ENCODE data around the gene GGA3.

The GGA3 gene

GRCh38 chr17:75242461-75243042 lies 18.9 kb downstream of the GGA3 start:
- peak; percentile 59 for DNase-seq
- Mint-ChIP-seq H3K27me3 (no peaks in the 10 kb centered on the region), H3K9me3 (no peaks in the 10 kb centered on the region), H3K36me3 (ENCODE audit: low read depth) (peaks cover 96% of the 10 kb centered on the region), H3K27ac (peak overlapping the region; percentile 91), H3K4me1 (ENCODE audit: low read depth) (peaks cover 75% of the 10 kb centered on the region), H3K4me3 (peak overlapping the region; percentile 12)

GRCh38 chr17:75241996-75242460 lies 19.4 kb downstream of the GGA3 start:
- H3K4me3 Mint-ChIP-seq = peak overlapping the region; percentile 12
- peaks cover 71% of the 10 kb centered on the region for H3K4me1 Mint-ChIP-seq (ENCODE audit: low read depth)
- peak overlapping the region; percentile 91 for H3K27ac Mint-ChIP-seq
- H3K36me3 Mint-ChIP-seq (ENCODE audit: low read depth) = peaks cover 99% of the 10 kb centered on the region
- peak; percentile 49 for DNase-seq
- H3K27me3 Mint-ChIP-seq = no peaks in the 10 kb centered on the region
- no peaks in the 10 kb centered on the region for H3K9me3 Mint-ChIP-seq

- Mint-ChIP-seq H3K27ac (peak overlapping the region; percentile 91), H3K4me3 (no peak overlapping the region), H3K36me3 (ENCODE audit: low read depth) (peaks cover 99% of the 10 kb centered on the region), H3K27me3 (no peaks in the 10 kb centered on the region), H3K4me1 (ENCODE audit: low read depth) (peaks cover 67% of the 10 kb centered on the region), H3K9me3 (no peaks in the 10 kb centered on the region)
- no peak for DNase-seq
Observed at GRCh38 chr17:75241502-75241901, 19.9 kb downstream of the GGA3 start.

- no peaks in the 10 kb centered on the region for H3K27me3 Mint-ChIP-seq
- no peak overlapping the region for H3K4me3 Mint-ChIP-seq
- peaks cover 99% of the 10 kb centered on the region for H3K36me3 Mint-ChIP-seq (ENCODE audit: low read depth)
- no peak for DNase-seq
- H3K4me1 Mint-ChIP-seq (ENCODE audit: low read depth) = peaks cover 64% of the 10 kb centered on the region
- no peaks in the 10 kb centered on the region for H3K9me3 Mint-ChIP-seq
- H3K27ac Mint-ChIP-seq = peak overlapping the region; percentile 74
Observed at GRCh38 chr17:75241143-75241430, 20.3 kb downstream of the GGA3 start.

- H3K4me1 Mint-ChIP-seq (ENCODE audit: low read depth) = peaks cover 60% of the 10 kb centered on the region
Observed at GRCh38 chr17:75240394-75241142, 20.8 kb downstream of the GGA3 start.

GRCh38 chr17:75239778-75240393 lies 21.5 kb downstream of the GGA3 start:
- H3K4me1 Mint-ChIP-seq (ENCODE audit: low read depth) = peaks cover 54% of the 10 kb centered on the region
- no peaks in the 10 kb centered on the region for H3K27me3 Mint-ChIP-seq
- no peak overlapping the region for H3K4me3 Mint-ChIP-seq
- DNase-seq = no peak
- no peaks in the 10 kb centered on the region for H3K9me3 Mint-ChIP-seq
- peak overlapping the region; percentile 75 for H3K27ac Mint-ChIP-seq
- peaks cover 99% of the 10 kb centered on the region for H3K36me3 Mint-ChIP-seq (ENCODE audit: low read depth)

More at GRCh38 chr17:75240394-75241142, 20.8 kb downstream of the GGA3 start:
- no peak overlapping the region for H3K4me3 Mint-ChIP-seq
- peaks cover 99% of the 10 kb centered on the region for H3K36me3 Mint-ChIP-seq (ENCODE audit: low read depth)
- H3K27me3 Mint-ChIP-seq = no peaks in the 10 kb centered on the region
- peak overlapping the region; percentile 74 for H3K27ac Mint-ChIP-seq
- peak; percentile 65 for DNase-seq
- H3K9me3 Mint-ChIP-seq = no peaks in the 10 kb centered on the region

- H3K4me3 Mint-ChIP-seq = no peak overlapping the region
- no peak for DNase-seq
- peaks cover 48% of the 10 kb centered on the region for H3K4me1 Mint-ChIP-seq (ENCODE audit: low read depth)
- H3K27me3 Mint-ChIP-seq = no peaks in the 10 kb centered on the region
- H3K36me3 Mint-ChIP-seq (ENCODE audit: low read depth) = peaks cover 99% of the 10 kb centered on the region
- H3K27ac Mint-ChIP-seq = peak overlapping the region; percentile 86
- H3K9me3 Mint-ChIP-seq = no peaks in the 10 kb centered on the region
Observed at GRCh38 chr17:75239214-75239613, 22.2 kb downstream of the GGA3 start.

- H3K4me3 Mint-ChIP-seq = no peak overlapping the region
- H3K27ac Mint-ChIP-seq = peak overlapping the region; percentile 86
- DNase-seq = peak; percentile 78
- peaks cover 99% of the 10 kb centered on the region for H3K36me3 Mint-ChIP-seq (ENCODE audit: low read depth)
- H3K4me1 Mint-ChIP-seq (ENCODE audit: low read depth) = peaks cover 43% of the 10 kb centered on the region
- H3K27me3 Mint-ChIP-seq = no peaks in the 10 kb centered on the region
- no peaks in the 10 kb centered on the region for H3K9me3 Mint-ChIP-seq
Observed at GRCh38 chr17:75238684-75239191, 22.7 kb downstream of the GGA3 start.

- no peaks in the 10 kb centered on the region for H3K9me3 Mint-ChIP-seq
- no peak overlapping the region for H3K4me3 Mint-ChIP-seq
- DNase-seq = no peak
- no peaks in the 10 kb centered on the region for H3K27me3 Mint-ChIP-seq
- peak overlapping the region; percentile 64 for H3K27ac Mint-ChIP-seq
- H3K36me3 Mint-ChIP-seq (ENCODE audit: low read depth) = peaks cover 97% of the 10 kb centered on the region
- peaks cover 37% of the 10 kb centered on the region for H3K4me1 Mint-ChIP-seq (ENCODE audit: low read depth)
Observed at GRCh38 chr17:75238020-75238580, 23.3 kb downstream of the GGA3 start.

GRCh38 chr17:75237100-75238014 lies 24.0 kb downstream of the GGA3 start:
- H3K4me3 Mint-ChIP-seq = no peak overlapping the region
- no peaks in the 10 kb centered on the region for H3K9me3 Mint-ChIP-seq
- DNase-seq = no peak
- peak overlapping the region; percentile 77 for H3K27ac Mint-ChIP-seq
- H3K36me3 Mint-ChIP-seq (ENCODE audit: low read depth) = peaks cover 97% of the 10 kb centered on the region
- peaks cover 30% of the 10 kb centered on the region for H3K4me1 Mint-ChIP-seq (ENCODE audit: low read depth)
- no peaks in the 10 kb centered on the region for H3K27me3 Mint-ChIP-seq

- DNase-seq = no peak
- no peaks in the 10 kb centered on the region for H3K27me3 Mint-ChIP-seq
- H3K27ac Mint-ChIP-seq = no peak overlapping the region
- peaks cover 98% of the 10 kb centered on the region for H3K36me3 Mint-ChIP-seq (ENCODE audit: low read depth)
- no peaks in the 10 kb centered on the region for H3K4me1 Mint-ChIP-seq (ENCODE audit: low read depth)
- no peak overlapping the region for H3K4me3 Mint-ChIP-seq
- no peaks in the 10 kb centered on the region for H3K9me3 Mint-ChIP-seq
Observed at GRCh38 chr17:75232786-75233185, 28.6 kb downstream of the GGA3 start.

- Mint-ChIP-seq H3K27me3 (no peaks in the 10 kb centered on the region), H3K36me3 (ENCODE audit: low read depth) (peaks cover 97% of the 10 kb centered on the region), H3K27ac (peak overlapping the region; percentile 44), H3K4me1 (ENCODE audit: low read depth) (no peaks in the 10 kb centered on the region), H3K9me3 (no peaks in the 10 kb centered on the region), H3K4me3 (no peak overlapping the region)
- no peak for DNase-seq
Observed at GRCh38 chr17:75231741-75232464, 29.5 kb downstream of the GGA3 start.

GRCh38 chr17:75231071-75231470 lies 30.3 kb downstream of the GGA3 start:
- DNase-seq = no peak
- Mint-ChIP-seq H3K9me3 (no peaks in the 10 kb centered on the region), H3K4me1 (ENCODE audit: low read depth) (no peaks in the 10 kb centered on the region), H3K36me3 (ENCODE audit: low read depth) (peaks cover 97% of the 10 kb centered on the region), H3K27ac (peak overlapping the region; percentile 44), H3K4me3 (no peak overlapping the region), H3K27me3 (no peaks in the 10 kb centered on the region)

Data from activated T-cell treated with anti-CD3 and anti-CD28 coated beads, Interleukin-2, amount 50 U/mL, for 24 hours (primary cell).